Measurements from ENCODE around the gene TRIM46. TPM values are rescaled to one million over a fixed set of nuclear protein-coding genes. Genes with fewer than 3 reads are reported as not detected.
"Not testable (repeated sequence)": the region's sequence is repeated elsewhere in the genome, so short reads cannot be mapped to it uniquely, and the experiment has no call there.

Gene TRIM46
- total RNA-seq, 1 experiment from 2014 or later: 3.1 TPM

DNA sequence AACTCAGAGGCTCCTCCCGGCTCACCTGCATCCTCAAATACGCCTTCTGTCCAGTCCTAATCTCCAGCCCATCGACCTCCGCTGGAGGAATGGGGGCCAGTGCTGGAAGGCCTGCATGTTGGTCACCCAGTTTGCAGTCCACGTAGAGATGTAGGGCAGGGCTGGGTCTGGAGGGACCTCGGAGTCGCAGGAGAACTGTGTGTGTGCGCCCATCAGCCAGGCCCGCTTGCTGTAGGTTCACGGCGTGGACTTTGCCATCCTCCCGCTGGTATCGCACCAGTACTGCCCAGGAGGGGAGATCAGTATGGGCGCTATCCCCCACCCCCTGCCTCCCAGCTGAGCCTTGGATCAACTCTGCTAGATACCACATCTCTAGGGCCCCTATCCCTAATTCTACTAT, 31.4 kb downstream of the TRIM46 start:
- DNase-seq (ENCODE audit: low read depth): no peak

DNA sequence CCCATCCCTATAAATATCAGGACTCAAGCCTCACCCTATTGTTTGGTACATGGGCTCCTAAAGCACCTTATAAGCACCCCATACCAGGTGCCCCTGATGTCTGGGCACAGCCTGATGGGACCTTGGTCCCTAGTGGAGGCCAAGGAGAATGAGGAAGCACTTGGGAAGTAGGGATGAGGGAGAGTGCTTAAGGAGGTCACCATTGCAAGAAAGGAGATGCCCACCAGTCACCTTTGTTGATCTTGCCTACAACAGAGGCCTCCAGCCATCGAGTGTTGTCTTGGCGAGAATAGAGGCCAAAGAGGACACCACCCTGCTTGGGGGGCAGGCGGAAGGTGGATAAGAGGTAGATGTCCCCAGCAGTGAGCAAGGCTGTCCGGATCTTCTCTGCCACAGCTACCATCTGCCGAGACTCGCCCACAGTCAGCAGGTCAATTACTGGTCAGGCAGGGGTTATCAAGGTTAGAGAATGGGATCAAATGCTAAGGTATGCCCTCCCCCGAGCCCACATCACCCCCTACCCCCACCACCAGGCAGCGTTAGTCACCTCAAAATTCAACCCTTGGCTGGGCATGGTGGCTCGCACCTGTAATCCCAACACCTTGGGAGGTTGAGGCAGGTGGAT, 32.4 kb downstream of the TRIM46 start:
- DNase-seq (ENCODE audit: low read depth): no peak

GRCh38 chr1:155206891-155207805, 33.5 kb downstream of the TRIM46 start:
- DNase-seq (ENCODE audit: low read depth): peak; percentile 86

GRCh38 chr1:155207806-155208540, 34.3 kb downstream of the TRIM46 start, which contains the start of gene THBS3:
Gene THBS3, minus strand, starts transcription at chr1:155207897. Its CDS starts 21 bp downstream, at chr1:155207876.
- DNase-seq (ENCODE audit: low read depth): peak; percentile 50

DNA sequence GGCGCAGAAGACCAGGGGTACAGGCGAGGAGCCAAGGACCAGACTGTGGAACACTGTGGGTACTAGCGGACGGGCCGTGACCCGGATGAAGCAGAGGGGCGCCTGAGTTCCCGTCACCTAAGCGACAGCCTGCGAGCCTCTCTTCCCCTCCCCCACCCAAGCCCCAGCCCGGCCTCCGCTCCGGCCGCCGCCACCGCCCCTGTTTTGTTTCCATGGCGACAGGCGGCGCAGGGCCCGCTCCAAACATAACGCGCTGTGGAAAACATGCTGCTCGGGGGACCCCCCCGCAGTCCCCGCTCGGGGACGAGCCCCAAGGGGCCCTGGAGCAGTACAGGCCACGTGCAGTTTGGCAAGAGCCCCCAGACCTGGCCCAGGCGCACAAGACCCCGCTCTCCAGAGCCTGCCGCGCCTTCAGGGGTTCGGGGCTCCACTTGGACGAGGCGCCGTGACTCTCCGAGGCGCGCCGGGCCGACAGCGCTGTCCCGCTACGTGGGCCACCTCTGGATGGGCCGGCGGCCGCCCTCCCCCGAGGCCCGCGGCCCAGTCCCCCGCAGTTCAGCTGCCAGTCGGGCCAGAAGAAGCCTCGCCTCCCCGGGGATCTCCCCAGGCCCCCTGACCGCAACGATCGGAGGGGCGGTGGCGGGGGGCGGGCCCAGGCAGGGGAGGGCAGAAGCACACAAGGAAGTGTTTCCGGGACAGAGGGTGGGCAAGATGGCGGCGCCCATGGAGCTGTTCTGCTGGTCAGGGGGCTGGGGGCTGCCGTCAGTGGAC, 35.1 kb downstream of the TRIM46 start, which contains the start of gene MTX1:
Gene MTX1, plus strand, starts transcription at position 155 of the 771 bp plus-strand sequence. Its CDS starts 110 bp downstream, at position 265.
- DNase-seq (ENCODE audit: low read depth): peak; percentile 90

DNA sequence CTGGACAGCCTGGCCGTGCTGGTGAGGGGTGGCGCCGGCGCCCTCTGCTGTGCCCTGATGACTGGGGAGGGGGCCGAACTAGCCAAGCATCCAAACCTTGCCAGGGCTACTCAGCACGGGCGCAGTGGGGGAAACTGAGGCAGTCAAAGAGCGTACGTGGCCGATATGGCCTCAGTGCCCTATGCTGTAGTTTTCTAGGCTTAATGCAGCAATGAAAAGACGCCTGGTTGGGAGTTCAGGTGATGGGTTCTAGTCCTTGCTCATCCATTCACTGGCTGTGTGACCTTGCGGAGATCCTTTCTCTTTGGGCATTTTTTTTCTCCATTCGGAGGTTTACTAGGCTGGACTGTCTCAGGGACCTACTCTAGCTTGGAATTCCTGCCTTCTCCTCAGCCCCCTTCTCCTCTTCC, 35.7 kb downstream of the TRIM46 start:
- DNase-seq (ENCODE audit: low read depth): no peak

GRCh38 chr1:155210314-155211104, 36.9 kb downstream of the TRIM46 start:
- DNase-seq (ENCODE audit: low read depth): no peak

GRCh38 chr1:155211381-155212050, 37.9 kb downstream of the TRIM46 start:
- DNase-seq (ENCODE audit: low read depth): not testable (repeated sequence)

DNA sequence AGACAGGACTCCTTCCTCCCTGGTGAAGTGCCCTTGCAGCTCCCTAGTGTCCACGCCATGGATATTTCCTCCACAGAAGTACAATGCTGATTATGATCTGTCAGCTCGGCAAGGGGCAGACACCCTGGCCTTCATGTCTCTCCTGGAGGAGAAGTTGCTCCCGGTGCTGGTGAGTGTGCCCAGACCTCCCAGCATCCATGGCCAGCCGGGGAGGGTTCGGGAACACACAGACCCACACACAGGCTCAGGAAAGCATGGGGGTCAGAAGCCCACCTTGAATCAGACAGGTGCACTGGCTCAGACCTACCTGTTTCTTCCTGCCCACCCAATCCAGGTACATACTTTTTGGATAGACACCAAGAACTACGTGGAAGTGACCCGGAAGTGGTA, 38.4 kb downstream of the TRIM46 start:
- DNase-seq (ENCODE audit: low read depth): not testable (repeated sequence)

DNA sequence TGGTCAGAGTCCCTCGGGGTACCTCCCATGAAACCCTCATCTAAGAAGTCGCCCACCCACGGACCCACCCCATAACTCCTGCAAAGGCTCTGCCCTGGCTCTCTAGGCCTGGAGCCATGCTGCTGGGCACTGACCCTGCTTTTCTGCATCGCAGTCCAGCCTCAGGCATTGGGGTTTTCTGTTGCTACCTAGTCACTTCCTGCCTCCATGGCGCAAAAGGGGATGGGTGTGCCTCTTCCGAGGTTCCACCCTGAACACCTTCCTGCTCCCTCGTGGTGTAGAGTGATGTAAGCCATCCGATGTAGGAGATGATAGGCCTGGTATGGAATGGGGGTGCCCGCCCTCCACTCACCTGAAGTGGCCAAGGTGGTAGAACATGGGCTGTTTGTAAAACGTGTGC, 41.1 kb downstream of the TRIM46 start:
- not testable (repeated sequence) for DNase-seq (ENCODE audit: low read depth)

GRCh38 chr1:155218854-155219591, 45.4 kb downstream of the TRIM46 start:
- no peak for DNase-seq (ENCODE audit: low read depth)

GRCh38 chr1:155219592-155220031, 46.0 kb downstream of the TRIM46 start:
- no peak for DNase-seq (ENCODE audit: low read depth)

GRCh38 chr1:155220211-155220965, 46.7 kb downstream of the TRIM46 start:
- DNase-seq (ENCODE audit: low read depth): not testable (repeated sequence)

DNA sequence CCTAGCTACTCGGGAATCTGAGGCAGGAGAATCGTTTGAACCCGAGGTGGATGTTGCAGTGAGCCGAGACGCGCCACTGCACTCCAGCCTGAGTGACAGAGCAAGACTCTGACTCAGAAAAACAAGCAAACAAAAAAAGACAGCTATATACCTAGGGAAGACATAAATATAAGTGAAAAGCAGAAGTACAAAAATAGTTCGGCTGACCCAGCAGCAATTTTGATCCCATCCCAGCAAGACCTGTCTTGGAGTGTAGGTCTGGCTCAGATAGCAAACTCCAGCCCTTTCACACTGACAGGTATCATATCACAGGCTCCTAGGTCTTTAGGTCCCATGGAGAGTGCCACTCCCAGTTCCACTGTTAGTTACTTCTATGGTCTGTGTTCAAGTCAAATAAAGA, 49.4 kb downstream of the TRIM46 start:
- no peak for DNase-seq (ENCODE audit: low read depth)

- DNase-seq (ENCODE audit: low read depth): not testable (repeated sequence)
Measured at GRCh38 chr1:155225404-155225759, 51.7 kb downstream of the TRIM46 start.

DNA sequence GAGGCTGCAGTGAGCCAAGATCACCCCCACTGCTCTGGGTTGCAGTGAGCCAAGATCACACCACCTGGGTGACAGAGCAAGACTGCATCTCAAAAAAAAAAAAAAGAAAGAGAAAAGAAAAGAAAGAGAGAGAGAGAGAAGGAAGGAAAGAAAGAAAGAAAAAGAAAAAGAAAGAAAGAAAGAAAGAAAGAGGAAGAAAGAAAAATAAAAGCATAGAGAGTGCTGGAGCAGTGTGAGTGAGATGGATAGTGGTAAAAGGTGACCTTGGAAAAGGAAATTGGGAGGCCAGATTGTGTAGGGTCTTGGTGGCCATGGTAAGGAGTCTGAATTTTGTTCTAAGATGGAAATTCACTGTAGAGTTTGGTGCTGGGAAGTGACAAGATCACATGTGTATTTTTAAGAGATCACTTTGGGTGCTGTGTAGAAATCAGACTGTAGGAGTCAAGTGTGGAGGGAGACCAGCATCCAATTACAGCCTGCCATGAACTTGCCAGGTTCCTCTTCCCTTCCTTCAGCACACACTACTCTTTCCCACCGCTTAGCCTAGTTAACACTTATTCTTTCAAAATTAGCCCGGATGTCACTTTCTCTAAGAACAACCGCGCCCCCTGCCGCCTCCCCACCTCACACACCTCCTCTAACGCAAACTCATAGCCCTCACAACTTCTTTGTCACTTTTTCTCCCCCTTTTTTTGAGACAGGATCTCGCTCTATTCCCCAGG, 52.7 kb downstream of the TRIM46 start:
- DNase-seq (ENCODE audit: low read depth): peak; percentile 86

DNA sequence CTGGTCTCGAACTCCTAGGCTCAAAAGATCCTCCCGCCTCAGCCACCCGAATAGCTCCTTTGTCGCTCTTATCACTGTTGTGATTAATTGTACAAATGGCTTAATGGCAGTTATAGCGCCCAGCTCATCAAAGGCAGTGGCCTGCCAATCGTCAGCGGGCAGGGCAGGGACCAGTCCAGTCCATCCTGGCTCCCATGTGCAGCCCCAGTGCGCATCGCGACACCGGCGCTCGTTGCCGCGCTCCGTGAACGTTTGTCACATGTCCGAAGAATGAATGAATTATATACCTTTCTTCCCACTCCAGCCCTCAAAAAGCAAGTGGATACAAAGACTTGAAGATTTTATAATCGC, 53.2 kb downstream of the TRIM46 start:
- peak; percentile 71 for DNase-seq (ENCODE audit: low read depth)
